ENCODE results near the gene TROAP.

Gene TROAP

GRCh38 chr12:49342066-49342913 is 19.2 kb downstream of the TROAP start:
- peak; percentile 47 for DNase-seq (ENCODE audit: low read depth)

GRCh38 chr12:49342914-49343731 is 20.1 kb downstream of the TROAP start:
- no peak for DNase-seq (ENCODE audit: low read depth)

GRCh38 chr12:49344486-49345050 is 21.5 kb downstream of the TROAP start:
- DNase-seq (ENCODE audit: low read depth), result no peak

- no peak for DNase-seq (ENCODE audit: low read depth)
These were observed 22.2 kb downstream of the TROAP start for GRCh38 chr12:49345051-49345824.

- DNase-seq (ENCODE audit: low read depth), result no peak
These were observed 23.0 kb downstream of the TROAP start for GRCh38 chr12:49345825-49346658.

- DNase-seq (ENCODE audit: low read depth), result no peak
These were observed 23.7 kb downstream of the TROAP start, which contains the start of gene DNAJC22 for GRCh38 chr12:49346659-49347310. Gene DNAJC22, plus strand, starts transcription at chr12:49346888. Its CDS starts 1,985 bp downstream, at chr12:49348873.

- peak; percentile 65 for DNase-seq (ENCODE audit: low read depth)
These were observed 24.5 kb downstream of the TROAP start for GRCh38 chr12:49347311-49348193.

GRCh38 chr12:49348781-49349180 is 25.7 kb downstream of the TROAP start:
- DNase-seq (ENCODE audit: low read depth), result no peak

GRCh38 chr12:49349266-49349665 is 26.2 kb downstream of the TROAP start:
- no peak for DNase-seq (ENCODE audit: low read depth)

- DNase-seq (ENCODE audit: low read depth), result no peak
These were observed 29.3 kb downstream of the TROAP start for GRCh38 chr12:49352351-49352750.

- no peak for DNase-seq (ENCODE audit: low read depth)
These were observed 32.9 kb downstream of the TROAP start for GRCh38 chr12:49355913-49356312.

- no peak for DNase-seq (ENCODE audit: low read depth)
These were observed 34.1 kb downstream of the TROAP start for GRCh38 chr12:49357103-49357678.

- DNase-seq (ENCODE audit: low read depth), result no peak
These were observed 35.6 kb downstream of the TROAP start for GRCh38 chr12:49358483-49359141.

GRCh38 chr12:49359671-49360070 is 36.6 kb downstream of the TROAP start:
- DNase-seq (ENCODE audit: low read depth), result no peak

GRCh38 chr12:49362077-49362476 is 39.0 kb downstream of the TROAP start:
- DNase-seq (ENCODE audit: low read depth), result no peak

GRCh38 chr12:49364989-49365388 is 41.9 kb downstream of the TROAP start:
- no peak for DNase-seq (ENCODE audit: low read depth)

GRCh38 chr12:49365542-49365941 is 42.5 kb downstream of the TROAP start:
- no peak for DNase-seq (ENCODE audit: low read depth)

- DNase-seq (ENCODE audit: low read depth), result no peak
These were observed 43.1 kb downstream of the TROAP start for GRCh38 chr12:49366096-49366651.

All from activated T-helper 1 cell treated with Interleukin-2 at 50 U/mL for 16 hours (primary cell).